ENCODE data around the gene AKAP1. TPM values are rescaled to one million over a fixed set of nuclear protein-coding genes. Genes with fewer than 3 reads are reported as not detected.

AKAP1 gene
- total RNA-seq, 1 donor from 2014 or later: 21.5 TPM

DNA sequence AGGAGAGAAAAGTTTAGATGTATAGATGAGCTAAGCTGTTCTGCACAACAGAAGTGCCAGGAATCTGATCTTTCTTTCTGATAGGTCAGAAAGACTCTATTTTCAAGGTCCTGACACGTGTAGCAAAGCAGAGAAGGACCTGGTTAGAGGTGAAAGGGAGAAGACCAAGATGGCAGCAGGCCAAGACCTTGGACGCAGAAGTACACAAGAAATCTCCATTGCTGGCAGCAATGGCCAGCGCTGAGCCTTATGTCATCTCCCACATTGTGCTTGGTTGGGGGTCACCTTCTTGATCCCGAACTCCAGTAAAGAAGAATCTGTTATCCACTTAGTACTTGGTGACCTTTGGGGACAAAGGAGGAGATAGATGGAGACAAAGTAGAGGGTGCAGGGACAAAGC is 41.8 kb upstream of the AKAP1 start:
- H3K9me3 Mint-ChIP-seq: no peaks in the 10 kb centered on the region
- no peaks in the 10 kb centered on the region for H3K36me3 Mint-ChIP-seq (ENCODE audit: low read depth)
- no peak overlapping the region for H3K4me3 Mint-ChIP-seq
- H3K4me1 Mint-ChIP-seq: no peaks in the 10 kb centered on the region
- no peak overlapping the region for H3K27ac Mint-ChIP-seq (ENCODE audit: unreplicated experiment)
- peaks cover 21% of the 10 kb centered on the region for H3K27me3 Mint-ChIP-seq (ENCODE audit: low read depth)
- TF ChIP-seq, protein P1, sequence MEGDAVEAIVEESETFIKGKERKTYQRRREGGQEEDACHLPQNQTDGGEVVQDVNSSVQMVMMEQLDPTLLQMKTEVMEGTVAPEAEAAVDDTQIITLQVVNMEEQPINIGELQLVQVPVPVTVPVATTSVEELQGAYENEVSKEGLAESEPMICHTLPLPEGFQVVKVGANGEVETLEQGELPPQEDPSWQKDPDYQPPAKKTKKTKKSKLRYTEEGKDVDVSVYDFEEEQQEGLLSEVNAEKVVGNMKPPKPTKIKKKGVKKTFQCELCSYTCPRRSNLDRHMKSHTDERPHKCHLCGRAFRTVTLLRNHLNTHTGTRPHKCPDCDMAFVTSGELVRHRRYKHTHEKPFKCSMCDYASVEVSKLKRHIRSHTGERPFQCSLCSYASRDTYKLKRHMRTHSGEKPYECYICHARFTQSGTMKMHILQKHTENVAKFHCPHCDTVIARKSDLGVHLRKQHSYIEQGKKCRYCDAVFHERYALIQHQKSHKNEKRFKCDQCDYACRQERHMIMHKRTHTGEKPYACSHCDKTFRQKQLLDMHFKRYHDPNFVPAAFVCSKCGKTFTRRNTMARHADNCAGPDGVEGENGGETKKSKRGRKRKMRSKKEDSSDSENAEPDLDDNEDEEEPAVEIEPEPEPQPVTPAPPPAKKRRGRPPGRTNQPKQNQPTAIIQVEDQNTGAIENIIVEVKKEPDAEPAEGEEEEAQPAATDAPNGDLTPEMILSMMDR (conservative IDR thresholded peaks at IDR 0.05): no peak
- DNase-seq (ENCODE audit: low read depth, low spot score): no peak

DNA sequence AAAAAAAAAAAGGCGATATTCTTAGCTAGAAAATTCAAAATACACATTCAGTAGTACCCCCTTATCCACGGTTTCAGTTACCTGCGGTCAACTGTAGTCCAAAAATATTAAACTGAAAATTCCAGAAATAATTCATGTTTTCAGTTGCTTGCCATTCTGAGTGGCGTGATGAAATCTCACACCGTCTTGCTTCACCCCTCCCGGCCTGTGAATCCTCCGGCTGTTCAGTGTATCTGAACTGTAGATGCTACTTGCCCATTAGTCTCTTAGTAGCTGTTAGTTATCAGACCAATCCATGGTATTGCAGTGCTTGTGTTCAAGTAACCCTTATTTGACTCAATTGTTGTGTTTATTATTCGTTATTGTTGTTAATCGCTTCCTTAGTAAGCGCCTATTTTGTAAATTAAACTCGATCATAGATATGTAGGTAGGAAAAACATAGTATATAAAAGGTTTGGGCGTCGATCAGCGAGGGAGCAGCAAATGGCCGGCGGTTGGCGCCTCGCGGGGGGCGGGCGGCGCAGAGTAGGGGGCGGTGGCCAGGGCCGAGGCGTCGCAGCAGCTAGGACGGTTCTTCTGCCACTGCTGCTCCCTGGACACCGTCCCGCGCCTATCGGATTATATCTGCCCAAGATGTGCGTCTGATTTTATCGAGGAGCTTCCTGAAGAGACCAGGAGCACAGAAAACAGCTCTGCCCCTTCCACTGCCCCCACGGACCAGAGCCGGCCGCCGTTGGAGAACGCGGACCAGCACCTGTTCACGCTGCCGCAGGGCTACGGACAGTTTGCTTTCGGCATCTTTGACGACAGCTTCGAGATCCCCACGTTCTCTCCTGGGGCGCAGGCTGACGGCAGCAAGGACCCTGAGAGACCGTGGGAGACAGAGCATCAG is 39.8 kb upstream of the AKAP1 start:
- H3K9me3 Mint-ChIP-seq: no peaks in the 10 kb centered on the region
- H3K4me1 Mint-ChIP-seq: no peaks in the 10 kb centered on the region
- no peaks in the 10 kb centered on the region for H3K36me3 Mint-ChIP-seq (ENCODE audit: low read depth)
- H3K4me3 Mint-ChIP-seq: no peak overlapping the region
- peaks cover 9% of the 10 kb centered on the region for H3K27me3 Mint-ChIP-seq (ENCODE audit: low read depth)
- TF ChIP-seq, protein P1 (conservative IDR thresholded peaks at IDR 0.05): no peak
- DNase-seq (ENCODE audit: low read depth, low spot score): no peak
- H3K27ac Mint-ChIP-seq (ENCODE audit: unreplicated experiment): no peak overlapping the region

DNA sequence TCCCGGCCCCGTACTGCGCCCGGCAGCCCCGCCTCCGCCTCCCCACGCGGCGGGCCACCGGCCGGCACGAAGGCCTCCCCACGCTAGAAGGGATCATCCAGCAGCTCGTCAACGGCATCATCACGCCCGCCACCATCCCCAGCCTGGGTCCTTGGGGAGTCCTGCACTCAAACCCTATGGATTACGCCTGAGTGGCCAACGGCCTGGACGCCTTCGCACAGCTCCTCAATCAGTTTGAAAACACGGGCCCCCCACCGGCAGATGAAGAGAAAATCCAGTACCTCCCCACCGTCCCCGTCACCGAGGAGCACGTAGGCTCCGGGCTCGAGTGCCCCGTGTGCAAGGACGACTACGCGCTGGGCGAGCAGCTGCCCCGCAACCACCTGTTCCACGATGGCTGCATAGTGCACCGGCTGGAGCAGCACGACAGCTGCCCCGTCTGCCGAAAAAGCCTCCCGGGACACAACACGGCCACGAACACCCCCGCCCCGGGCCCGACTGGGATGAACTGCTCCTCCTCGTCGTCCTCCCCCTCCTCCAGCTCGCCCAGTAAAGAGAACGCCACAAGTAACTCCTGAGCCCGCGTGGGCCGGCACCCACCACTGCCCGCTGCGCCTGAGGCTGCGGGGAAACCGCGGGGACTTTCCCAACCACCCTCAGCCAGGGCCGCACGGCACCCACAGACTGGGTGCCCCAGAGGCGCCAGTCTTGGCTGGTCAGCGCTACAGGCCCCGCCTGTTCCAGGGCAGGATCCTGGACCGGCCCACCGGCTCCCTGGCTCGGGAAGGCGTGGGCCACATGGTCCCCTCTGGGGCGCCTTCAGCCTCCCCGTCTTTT is 39.0 kb upstream of the AKAP1 start:
- H3K27ac Mint-ChIP-seq (ENCODE audit: unreplicated experiment): peak overlapping the region; percentile 35
- H3K4me1 Mint-ChIP-seq: no peaks in the 10 kb centered on the region
- H3K36me3 Mint-ChIP-seq (ENCODE audit: low read depth): no peaks in the 10 kb centered on the region
- no peak for DNase-seq (ENCODE audit: low read depth, low spot score)
- no peaks in the 10 kb centered on the region for H3K9me3 Mint-ChIP-seq
- H3K27me3 Mint-ChIP-seq (ENCODE audit: low read depth): peaks cover 7% of the 10 kb centered on the region
- no peak overlapping the region for H3K4me3 Mint-ChIP-seq
- TF ChIP-seq, protein P1 (conservative IDR thresholded peaks at IDR 0.05): no peak

DNA sequence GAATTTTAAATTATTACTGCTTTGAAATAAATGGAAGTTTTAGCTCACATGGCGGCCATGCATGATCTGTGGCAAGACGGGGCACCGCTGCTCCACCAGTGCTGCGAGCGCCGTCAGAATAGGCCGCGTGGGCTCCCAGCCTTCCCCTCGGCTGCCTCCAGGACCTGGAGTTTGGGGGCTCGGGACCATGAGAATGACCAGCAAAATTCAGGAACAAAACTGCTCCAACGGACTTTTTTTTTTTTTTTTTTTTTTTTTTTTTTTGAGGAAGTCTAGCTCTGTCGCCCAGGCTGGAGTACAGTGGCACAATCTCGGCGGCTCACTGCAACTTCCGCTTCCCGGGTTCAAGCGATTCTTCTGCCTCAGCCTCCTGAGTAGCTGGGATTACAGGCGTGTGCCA is 38.3 kb upstream of the AKAP1 start:
- Mint-ChIP-seq H3K4me3 (no peak overlapping the region), H3K27ac (ENCODE audit: unreplicated experiment) (no peak overlapping the region), H3K4me1 (no peaks in the 10 kb centered on the region), H3K9me3 (no peaks in the 10 kb centered on the region), H3K27me3 (ENCODE audit: low read depth) (peaks cover 6% of the 10 kb centered on the region), H3K36me3 (ENCODE audit: low read depth) (no peaks in the 10 kb centered on the region)
- no peak for DNase-seq (ENCODE audit: low read depth, low spot score)
- TF ChIP-seq, protein P1 (conservative IDR thresholded peaks at IDR 0.05): no peak

DNA sequence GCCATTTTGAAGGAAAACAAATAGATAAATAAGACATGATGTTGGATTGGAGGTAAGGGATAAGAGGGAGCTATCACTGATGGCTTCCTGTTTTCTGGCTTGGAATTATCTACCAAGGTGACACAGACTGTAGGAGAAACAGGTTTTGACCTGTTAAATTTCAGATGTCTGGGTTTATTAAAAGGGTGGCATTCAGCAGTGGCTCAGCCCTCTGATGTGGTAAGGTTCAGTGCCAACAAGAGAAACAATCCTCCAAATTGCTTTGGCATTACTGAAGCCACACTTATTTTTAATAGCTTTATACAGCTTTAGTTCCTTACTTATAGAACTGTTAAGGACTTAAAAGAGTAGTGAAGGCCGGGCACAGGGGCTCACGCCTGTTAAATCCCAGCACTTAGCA is 37.0 kb upstream of the AKAP1 start:
- no peak for DNase-seq (ENCODE audit: low read depth, low spot score)
- TF ChIP-seq, protein P1 (conservative IDR thresholded peaks at IDR 0.05): no peak
- no peaks in the 10 kb centered on the region for H3K36me3 Mint-ChIP-seq (ENCODE audit: low read depth)
- H3K27me3 Mint-ChIP-seq (ENCODE audit: low read depth): peaks cover 4% of the 10 kb centered on the region
- H3K27ac Mint-ChIP-seq (ENCODE audit: unreplicated experiment): no peak overlapping the region
- peaks cover 4% of the 10 kb centered on the region for H3K4me1 Mint-ChIP-seq
- no peak overlapping the region for H3K4me3 Mint-ChIP-seq
- no peaks in the 10 kb centered on the region for H3K9me3 Mint-ChIP-seq

All from neural crest cell (in vitro differentiated cells).